ENCODE results near the gene LIMK1. TPM values are rescaled to one million over a fixed set of nuclear protein-coding genes. Genes with fewer than 3 reads are reported as not detected.

Gene LIMK1
- total RNA-seq, 1 donor from 2014 or later = 17.6 TPM

DNA sequence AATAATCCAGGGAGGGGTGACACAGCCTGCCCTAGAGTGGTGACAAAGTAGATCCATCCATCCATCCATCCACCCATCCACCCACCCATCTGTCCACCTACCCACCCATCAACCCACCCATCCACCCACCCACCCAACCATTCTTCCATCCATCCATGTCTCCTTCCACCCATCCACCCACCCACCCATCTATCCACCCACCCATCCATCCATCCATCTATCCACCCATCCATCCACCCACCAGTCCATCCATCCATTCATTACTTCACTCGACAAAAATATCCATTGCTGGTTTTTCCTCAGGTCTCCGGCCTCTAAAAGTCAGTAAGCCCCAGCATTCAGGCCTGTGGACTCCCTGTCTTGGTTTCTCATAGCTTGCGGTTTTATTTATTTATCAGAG is 12.5 kb upstream of the LIMK1 start:
- no peak for ATAC-seq
- no peak for DNase-seq (ENCODE audit: low spot score)
- intact Hi-C loops (cut with DNase I) = no loop called here

DNA sequence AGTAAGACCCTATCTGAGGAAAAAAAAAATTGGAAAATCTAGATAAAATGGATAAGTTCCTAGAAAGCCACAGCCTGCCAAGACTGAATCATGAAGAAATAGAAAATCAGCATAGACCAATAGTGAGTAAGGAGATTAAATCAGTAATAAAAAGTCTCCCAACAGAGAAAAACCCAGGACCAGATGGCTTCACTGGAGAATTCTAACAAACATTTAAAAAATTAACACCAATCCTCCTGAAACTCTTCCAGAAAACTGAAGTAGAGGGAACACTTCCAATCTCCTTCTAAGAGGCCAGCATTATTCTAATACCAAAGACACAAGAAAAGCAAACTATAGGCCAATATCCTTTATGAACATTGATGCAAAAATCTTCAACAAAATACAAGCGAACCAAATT is 8.8 kb upstream of the LIMK1 start:
- no peak for DNase-seq (ENCODE audit: low spot score)
- no peak for ATAC-seq
- intact Hi-C loops (cut with DNase I) = no loop called here

DNA sequence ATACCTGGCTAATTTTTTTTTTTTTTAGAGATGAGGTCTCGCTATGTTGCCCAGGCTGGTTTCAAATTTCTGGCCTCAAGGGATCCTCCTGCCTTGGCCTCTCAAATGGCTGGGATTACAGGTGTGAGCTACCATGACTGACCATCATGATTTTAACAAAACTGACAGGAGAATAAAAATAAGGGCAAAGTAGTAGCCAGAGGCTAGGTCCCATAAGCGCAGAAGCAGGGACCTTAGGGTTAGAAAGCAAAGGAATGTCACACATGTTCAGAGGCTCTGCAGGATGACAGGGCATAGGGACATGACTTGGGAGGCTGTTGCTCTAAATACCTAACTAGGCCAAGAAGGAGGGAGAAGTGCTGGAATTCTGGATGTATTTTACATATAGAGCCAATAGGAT is 5.1 kb upstream of the LIMK1 start:
- intact Hi-C loops (cut with DNase I) = no loop called here
- ATAC-seq (no peak), DNase-seq (ENCODE audit: low spot score) (no peak)

DNA sequence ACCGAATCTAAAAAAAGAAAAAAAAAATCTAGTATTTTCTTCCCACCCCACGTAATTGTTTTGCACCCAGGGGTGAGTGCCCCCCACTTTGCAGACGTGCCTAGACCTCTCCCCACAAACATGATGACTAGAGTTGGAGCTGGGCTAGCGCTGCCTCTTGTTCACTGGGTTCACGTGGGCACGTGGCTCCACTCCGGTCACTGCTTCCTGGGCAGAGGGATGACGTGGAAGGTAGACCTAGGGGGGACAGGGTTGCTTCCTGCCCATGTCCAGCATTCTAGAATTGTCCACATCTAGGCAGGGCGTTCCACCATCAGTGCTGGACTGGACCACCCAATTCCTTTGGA is 861 bp upstream of the LIMK1 start:
- no peak for ATAC-seq
- intact Hi-C loops (cut with DNase I) = no loop called here

DNA sequence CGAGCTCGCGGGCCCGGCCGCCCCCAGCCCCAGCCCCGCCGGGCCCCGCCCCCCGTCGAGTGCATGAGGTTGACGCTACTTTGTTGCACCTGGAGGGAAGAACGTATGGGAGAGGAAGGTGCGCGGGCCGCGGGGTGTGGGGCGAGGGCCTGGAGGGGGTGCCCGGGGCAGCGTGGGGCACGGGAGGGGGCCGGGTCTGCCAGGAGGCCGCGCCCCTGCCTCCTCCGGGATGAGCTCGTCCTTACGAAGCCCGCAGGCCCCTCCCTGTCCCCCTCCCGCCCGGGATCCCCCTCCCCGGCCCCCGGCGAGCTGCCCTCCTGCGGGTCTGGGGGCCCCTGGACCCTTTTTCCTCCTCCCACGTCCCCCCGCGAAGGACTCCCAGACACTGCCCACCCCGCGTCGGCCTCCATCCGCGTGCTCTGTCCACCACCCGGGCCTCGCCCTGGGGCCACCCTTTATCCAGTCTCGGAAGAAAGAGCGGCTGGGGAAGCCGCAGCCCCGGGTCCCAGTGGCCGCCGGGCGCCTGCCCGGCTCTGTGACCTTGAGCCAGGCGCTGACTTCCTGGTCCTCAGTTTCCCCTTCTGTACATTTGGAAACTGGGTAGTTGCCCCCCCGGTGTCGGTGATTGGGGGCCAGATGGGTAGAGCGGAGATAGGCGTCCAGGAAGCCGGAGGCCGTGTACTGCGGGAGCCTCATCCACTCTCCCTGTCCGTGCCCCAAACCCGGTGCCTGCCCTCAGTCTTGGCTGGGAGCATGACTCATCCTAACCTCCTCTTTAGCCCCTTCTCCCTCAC is 521 bp downstream of the LIMK1 start:
- intact Hi-C loops (cut with DNase I) = no loop called here
- ATAC-seq (peak; percentile 49), DNase-seq (ENCODE audit: low spot score) (no peak)

More for the DNA sequence above, 861 bp upstream of the LIMK1 start:
- DNase-seq (ENCODE audit: low spot score) = no peak

DNA sequence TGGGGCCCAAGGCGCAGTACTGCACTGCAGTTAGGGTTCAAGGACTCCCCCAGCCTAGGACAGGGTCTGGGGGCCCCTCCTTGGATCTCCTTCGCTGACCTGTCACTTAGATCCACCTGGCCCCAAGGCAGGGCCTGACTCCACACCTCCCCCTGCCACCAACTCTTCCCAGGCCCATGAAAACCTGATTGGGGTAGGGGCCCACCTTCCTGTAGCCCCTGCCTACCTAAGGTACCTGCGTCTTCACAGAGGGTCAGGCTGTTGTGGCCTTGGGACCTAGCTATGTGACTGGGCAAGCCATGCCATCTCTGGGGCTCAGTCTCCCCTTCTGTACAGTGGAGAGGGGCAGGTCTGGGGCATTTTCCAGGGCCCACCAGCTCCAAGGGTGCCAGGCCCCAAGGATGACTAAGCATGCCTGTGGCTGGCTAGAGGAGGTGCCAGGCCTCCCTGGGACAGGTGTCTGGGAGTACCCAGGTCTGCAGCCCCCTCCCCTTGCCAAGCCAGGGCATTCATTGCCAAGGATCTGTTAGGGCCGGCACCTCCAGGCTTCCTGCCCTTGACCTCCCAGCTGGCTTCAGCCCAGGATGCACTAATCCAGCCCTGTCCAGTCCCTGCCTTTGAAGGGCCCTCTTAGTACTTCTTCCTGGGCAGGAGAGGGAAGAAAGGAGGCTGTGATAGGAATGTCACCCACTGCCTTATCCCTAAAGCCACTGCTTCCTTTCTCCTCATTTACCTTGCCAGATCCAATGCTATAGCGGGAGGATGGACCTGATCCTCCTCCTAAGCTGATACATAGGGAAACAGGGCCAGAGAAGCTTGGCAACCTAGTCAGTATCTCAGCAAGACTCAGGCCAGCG is 1.3 kb downstream of the LIMK1 start:
- peak; percentile 4 for ATAC-seq
- no peak for DNase-seq (ENCODE audit: low spot score)
- intact Hi-C loops (cut with DNase I) = no loop called here

DNA sequence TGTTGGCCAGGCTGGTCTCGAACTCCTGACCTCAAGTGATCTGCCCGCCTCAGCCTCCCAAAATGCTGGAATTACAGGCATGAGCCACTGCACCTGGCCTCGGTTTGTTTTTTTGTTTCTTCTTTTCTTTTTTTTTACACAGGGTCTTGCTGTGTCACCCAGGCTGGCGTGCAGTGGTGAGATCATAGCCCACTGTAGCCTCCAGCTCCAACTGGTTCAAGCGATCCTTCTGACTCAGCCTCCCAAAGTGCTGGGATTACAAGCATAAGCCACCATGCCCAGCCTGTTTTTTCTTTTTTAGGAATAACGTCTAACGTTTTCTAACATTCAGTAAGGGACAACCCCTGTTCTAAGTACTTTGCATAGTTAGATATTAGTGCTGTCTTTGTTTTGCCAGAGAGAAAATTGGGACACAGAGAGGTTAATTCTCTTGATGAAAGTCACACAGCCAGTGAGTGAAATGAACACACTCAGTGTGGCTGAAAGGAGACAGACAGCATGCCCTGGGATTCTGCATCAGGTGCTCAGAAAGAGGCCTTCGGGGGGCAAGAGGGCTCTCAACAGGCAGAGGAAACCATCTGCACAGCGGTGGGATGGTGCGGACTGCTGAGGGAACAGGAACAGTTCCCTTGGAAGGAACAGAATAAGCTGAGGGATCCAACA is 4.3 kb downstream of the LIMK1 start:
- no peak for DNase-seq (ENCODE audit: low spot score)
- intact Hi-C loops (cut with DNase I) = no loop called here
- no peak for ATAC-seq

DNA sequence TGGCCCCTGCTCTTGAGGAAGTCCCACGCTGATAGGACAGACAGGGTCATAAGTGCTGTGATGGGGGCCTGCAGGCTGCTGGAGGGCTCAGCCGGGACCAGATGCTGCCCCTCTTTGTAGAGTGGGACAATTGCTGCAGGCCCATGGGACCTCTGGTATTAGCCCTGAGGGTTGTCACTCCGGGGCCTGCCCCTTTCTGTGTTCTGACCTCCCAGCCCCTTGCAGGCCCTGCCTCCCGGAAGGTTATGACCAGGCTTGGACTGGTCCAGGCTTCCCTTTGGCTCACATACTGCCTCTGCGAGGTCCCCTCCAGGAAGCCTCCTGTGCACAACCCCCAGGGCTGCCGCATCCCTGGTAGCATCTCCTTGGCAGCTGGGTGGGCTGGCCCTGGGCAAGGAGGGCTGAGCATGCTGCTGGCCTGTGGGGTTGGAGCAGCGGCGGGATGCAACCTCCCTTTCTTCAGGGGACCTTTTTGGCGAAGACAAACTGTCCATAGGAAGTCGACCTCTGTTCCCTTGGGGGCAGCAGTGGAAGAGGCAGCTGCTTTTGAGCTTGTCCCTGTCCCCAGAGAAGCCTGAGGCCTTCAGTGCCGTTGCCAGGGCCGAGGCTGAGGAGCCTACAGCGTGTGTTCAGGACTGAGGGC is 8.8 kb downstream of the LIMK1 start:
- intact Hi-C loops (cut with DNase I) = no loop called here
- no peak for DNase-seq (ENCODE audit: low spot score)
- ATAC-seq = peak; percentile 41

DNA sequence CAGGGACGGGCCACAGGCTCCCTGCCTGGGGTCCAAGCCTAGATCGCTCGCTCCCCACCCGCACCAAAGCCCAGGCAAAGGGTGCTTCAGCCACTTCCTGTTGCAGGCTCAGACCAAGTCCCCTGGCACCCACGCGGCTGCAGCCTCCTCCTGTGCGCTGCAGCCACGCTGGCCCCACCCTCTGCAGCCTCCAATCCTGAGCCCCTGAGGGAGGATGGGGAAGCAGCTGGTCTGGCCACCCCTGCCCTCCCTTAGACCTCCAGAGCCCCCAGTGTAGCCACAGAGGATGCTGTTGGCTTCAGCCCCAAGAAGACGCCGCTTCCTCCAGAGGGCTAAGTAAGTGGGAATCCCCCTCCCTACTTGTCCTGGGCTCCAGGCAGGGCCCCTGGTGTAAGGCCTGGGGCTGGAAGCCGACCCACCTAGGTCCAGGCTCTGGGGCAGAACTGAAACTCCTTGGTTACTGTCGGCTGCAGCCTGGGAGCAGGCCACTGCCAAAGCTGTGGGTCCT is 9.4 kb downstream of the LIMK1 start:
- ATAC-seq = peak; percentile 82

DNA sequence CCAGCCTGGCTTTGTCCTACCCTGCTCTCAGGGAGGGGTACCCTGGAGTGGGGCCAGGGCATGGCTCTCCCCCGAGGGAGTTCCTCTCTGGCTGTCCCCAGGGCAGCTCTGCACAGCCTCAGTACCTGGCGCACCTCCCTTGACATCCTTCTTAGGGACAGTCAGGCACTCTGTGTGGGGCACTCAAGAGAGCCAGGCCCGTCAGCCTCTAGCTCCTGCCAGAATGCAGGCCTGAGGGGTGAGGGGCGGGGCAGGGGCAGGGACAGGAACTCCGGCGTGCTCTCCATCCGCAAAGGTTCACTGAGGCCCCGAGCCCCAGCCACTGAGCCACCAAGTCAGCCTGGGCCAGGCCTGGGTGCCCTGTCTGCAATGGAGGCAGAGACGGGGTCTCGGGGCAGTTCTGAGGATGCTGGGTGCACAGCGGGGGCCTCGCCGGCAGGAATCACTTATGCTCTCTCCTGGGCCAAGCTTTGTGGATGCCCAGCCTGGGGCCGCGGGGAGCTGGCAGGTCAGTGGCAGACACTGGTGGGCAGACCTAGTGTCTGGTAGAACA is 10.1 kb downstream of the LIMK1 start:
- DNase-seq (ENCODE audit: low spot score) (no peak), ATAC-seq (peak; percentile 41)
- intact Hi-C loops (cut with DNase I) = no loop called here

More for the DNA sequence above, 9.4 kb downstream of the LIMK1 start:
- DNase-seq (ENCODE audit: low spot score) = peak; percentile 69
- intact Hi-C loops (cut with DNase I) = no loop called here

DNA sequence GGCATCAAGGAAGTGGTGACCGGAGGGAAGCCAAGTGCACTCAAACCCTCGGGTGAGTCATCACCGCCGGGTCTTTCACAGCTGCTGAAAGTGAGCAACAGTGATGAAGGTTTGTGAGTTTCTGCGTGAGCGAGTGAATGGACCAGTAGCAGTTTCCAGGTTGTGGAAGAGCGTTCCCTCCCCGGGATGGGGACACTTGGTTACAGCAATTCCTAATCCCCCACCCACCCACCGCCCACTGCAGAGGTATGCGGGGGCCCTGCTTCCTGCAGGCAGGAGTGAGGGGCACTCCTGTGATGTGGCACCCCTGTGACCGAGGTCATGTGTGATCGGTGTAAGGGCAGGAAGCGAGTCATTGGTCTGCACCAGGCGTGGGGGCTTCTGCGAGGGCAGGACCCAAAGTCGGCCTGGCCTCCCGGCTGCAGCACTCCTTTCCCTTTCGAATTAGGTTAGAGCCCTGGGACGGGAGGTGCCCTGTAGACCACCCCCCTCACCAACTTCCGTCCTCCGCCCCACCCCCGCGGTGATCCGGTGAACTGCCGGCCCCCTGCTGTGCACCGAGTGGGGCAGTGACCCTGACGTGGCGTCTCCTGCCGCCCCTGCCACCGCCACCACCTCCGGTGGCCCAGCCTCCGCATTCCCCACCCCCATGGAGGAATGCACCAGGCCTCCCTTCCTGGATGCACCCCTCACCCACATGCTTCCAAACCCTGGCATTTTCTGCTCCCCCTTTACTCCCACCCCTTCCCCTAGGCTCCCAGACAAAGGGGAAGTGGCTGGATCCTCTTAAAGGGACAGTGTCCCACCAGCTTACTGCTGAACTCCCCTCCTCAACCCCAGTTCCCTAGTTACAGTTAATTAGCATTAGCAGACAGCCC is 10.9 kb downstream of the LIMK1 start:
- peak; percentile 75 for ATAC-seq
- DNase-seq (ENCODE audit: low spot score) = peak; percentile 83
- intact Hi-C loops (cut with DNase I) = no loop called here

DNA sequence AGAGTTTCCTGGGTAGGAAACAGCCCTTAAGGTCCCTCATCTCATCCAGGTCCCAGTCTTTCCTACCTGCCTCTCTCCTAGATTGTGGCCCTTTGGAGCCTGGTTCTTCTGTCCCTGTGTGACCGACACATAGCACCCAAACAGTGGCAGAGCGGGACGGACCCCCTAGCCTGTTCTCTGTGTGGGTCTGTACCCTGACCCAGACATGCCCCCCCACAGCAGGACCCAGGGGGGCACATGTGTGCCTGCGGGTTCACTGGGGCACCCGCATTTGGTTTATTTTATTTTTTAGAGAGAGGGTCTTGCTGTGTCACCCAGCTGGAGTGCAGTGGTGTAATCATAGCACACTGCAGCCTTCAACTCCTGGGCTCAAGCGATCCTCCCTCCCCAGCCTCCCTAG is 11.5 kb downstream of the LIMK1 start:
- DNase-seq (ENCODE audit: low spot score) = no peak
- ATAC-seq = no peak
- intact Hi-C loops (cut with DNase I) = no loop called here

DNA sequence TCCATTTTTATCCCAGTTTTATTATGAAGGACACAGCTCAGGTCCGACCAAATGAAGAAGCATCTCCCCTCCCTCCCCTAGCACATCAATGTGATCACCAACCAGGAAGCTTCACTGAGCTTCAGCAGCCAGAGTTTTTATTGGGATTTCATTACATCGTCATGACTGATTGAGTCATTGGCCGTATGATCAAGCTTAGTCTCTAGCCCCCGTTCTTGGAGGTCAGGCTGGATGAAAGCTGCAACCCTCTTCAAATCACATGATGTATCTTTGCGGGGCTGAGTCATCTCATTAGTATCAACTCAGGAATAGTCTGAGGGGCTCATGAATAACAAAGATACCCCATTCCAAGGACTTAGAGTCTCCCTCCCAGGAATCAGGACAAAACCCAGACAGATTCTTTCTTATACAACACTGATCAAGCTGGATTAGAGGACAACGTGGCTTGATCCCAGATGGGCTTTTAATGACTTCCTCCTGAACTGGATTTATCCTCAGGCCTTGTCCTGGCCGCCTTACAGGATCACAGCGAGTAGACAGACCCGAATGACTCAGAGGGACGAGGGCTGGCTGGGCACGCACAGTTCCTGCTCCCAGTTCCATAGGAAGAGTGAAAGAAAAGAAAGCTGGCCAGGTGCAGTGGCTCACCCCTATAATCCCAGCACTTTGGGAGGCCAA is 14.5 kb downstream of the LIMK1 start:
- ATAC-seq (no peak), DNase-seq (ENCODE audit: low spot score) (no peak)
- intact Hi-C loops (cut with DNase I) = no loop called here

DNA sequence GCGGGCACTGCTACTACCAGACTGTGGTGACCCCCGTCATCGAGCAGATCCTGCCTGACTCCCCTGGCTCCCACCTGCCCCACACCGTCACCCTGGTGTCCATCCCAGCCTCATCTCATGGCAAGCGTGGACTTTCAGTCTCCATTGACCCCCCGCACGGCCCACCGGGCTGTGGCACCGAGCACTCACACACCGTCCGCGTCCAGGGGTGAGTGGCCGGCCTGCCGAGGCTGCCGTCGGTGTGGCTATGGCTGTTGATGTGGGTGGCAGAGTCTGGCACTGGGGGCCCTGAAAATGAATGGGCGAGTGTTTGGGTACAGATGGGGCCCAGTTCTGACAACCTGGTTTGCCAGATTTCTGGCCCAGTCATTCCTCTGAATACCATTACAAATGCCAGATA is 15.4 kb downstream of the LIMK1 start:
- no peak for DNase-seq (ENCODE audit: low spot score)
- intact Hi-C loops (cut with DNase I) = no loop called here
- no peak for ATAC-seq

DNA sequence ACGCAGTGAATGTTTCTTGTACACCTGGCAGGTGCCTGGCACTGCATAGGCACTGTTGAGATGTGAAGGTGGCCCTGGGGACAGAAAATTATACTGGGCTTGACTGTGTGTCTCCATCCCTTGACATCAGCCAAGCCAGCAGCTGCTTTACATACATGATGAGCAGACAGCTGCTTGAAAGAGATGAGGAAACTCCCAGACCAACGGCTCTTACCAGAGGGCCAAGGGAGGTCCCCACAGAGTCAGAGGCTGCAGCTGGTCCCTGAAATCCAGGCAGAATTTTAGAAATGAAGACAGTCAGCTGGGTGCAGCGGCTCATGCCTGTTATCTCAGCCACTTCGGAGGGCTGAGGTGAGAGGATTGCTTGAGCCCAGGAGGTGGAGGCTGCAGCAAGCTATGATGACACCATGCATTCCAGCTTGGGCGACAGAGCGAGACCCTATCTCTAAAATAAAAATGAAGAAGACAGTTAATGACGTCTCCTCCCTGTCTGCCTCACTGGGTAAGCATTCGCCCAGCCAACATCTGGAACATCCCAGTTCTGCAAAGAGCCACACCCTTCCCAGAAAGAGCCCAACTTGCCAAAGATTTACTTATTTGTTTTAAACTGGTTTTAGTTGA is 17.6 kb downstream of the LIMK1 start:
- intact Hi-C loops (cut with DNase I) = no loop called here
- no peak for DNase-seq (ENCODE audit: low spot score)

DNA sequence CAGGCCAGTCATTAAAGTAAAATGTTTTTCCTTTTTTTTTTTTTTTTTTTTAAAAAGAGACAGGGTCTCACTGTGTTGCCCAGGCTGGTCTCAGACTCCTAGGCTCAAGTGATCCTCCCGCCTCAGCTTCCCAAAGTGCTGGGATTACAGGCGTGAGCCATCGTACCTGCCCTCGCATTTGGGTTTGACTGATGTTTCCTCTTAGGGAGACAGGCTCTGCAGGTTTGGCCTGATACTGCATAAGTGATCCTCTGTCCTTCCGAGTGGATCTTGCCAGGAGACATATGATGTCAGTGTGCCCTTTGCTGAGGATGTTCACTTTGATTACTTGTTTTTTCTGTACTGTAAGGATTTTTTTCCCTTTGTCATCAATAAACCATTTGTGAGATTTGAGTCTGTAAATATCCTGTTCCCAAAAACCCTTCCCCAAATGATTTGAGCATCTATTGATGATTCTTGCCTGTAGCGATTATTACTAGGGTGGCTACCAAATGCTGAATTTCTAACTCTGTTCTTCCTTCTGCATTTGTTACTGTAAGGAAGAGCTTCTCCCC is 19.7 kb downstream of the LIMK1 start:
- ATAC-seq (no peak), DNase-seq (ENCODE audit: low spot score) (no peak)
- intact Hi-C loops (cut with DNase I) = no loop called here

More for the DNA sequence above, 17.6 kb downstream of the LIMK1 start:
- ATAC-seq = peak; percentile 56

DNA sequence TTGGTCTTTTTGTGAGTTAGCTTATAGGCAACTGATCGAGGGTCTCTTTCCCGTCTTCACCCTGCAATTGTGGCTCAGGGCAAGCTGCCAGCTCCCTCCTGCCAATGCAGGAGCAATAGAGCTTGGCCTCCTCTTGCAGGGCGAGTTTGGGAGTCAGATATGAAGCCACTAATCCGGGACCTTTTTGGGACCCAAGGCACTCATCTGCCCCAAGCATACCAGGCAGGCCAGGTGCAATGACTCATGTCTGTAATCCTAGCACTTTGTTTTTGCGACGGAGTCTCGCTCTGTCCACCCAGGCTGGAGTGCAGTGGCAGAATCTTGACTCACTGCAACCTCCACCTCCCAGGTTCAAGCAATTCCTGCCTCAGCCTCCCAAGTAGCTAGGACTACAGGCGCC is 21.1 kb downstream of the LIMK1 start:
- DNase-seq (ENCODE audit: low spot score) (no peak), ATAC-seq (no peak)
- intact Hi-C loops (cut with DNase I) = no loop called here

Measured in sciatic nerve (tissue), 2 donors.